Spinal cord (tissue), 10 donors: ENCODE measurements around the gene MEF2A. TPM values are rescaled to one million over a fixed set of nuclear protein-coding genes. Genes with fewer than 3 reads are reported as not detected.

Experiments
- DNase-seq, 6 donors: peaks; one replicate each; pipeline versions ENCODE4 v3.0.0 to v3.0.0-alpha.2; 2013 to 2015; ENCODE audit warnings: low spot score in 6 of 6, low read depth in 4 of 6
- H3K27ac ChIP-seq: one replicate; pipeline ENCODE4 v1.5.1; 2013; ENCODE audit warnings: low read depth, low read length, control low read depth
- H3K27me3 ChIP-seq: one replicate; pipeline ENCODE4 v1.6.1; 2013; ENCODE audit warnings: low read length; ENCODE audit not compliant: control insufficient read depth, insufficient read depth
- H3K36me3 ChIP-seq: one replicate; pipeline ENCODE4 v1.6.1; 2013; ENCODE audit warnings: low read length; ENCODE audit not compliant: control insufficient read depth, insufficient read depth
- H3K4me1 ChIP-seq: one replicate; pipeline ENCODE4 v1.6.1; 2013; ENCODE audit warnings: low read length; ENCODE audit not compliant: control insufficient read depth, insufficient read depth
- H3K4me3 ChIP-seq: one replicate; pipeline ENCODE4 v1.5.1; 2013; ENCODE audit warnings: low read depth, low read length, control low read depth
- H3K9me3 ChIP-seq: one replicate; pipeline ENCODE4 v1.6.1; 2013; ENCODE audit warnings: low read length; ENCODE audit not compliant: control insufficient read depth, insufficient read depth
- WGBS: methylation state at CpG from one replicate; pipeline ENCODE4 v1.1.5; 2013; ENCODE audit warnings: missing lambda C conversion rate; ENCODE audit not compliant: insufficient coverage; 5-methylcytosine and 5-hydroxymethylcytosine counted together
- polyA plus RNA-seq, 2 donors: library from polyadenylated mRNA; unstranded; fragments of 120-200 nt; gene quantifications; one replicate each; pipeline ENCODE4 v1.2.1, GENCODE V29; 2013; ENCODE audit not compliant: insufficient read length in 2 of 2
- small RNA-seq: library from RNA; depleted of rRNA; stranded (forward); fragments of <200 nt; gene quantifications from one replicate; pipeline ENCODE3, GENCODE V24; 2014; ENCODE audit warnings: low replicate concordance
- total RNA-seq, 2 donors: library from RNA; depleted of rRNA in 1 of 2; stranded (reverse); fragments of 120-200 nt in 1 of 2; fragments of >200 nt in 1 of 2; gene quantifications; one replicate each; pipeline versions ENCODE4 v1.2.3 to v1.2.4, GENCODE V29; 2013 to 2014
- donor health status: healthy.

The MEF2A gene
- total and polyA plus RNA-seq, 4 donors, result 28.8 to 53.1 (median 38.7) TPM

- H3K4me1 ChIP-seq, result peaks cover 4% of the 10 kb centered on the region
- no peaks in the 10 kb centered on the region for H3K36me3 ChIP-seq
- H3K4me3 ChIP-seq, result no peak overlapping the region
- no peaks in the 10 kb centered on the region for H3K9me3 ChIP-seq
- peak in 3 of 6 donors; percentile 48 to 84 (median 81) for DNase-seq
- H3K27ac ChIP-seq, result no peak overlapping the region
- WGBS, result no CpG with 5 or more reads among the region's 7 CpGs
- no peaks in the 10 kb centered on the region for H3K27me3 ChIP-seq
Observed at GRCh38 chr15:99755692-99756409, 190.1 kb downstream of the MEF2A start.

GRCh38 chr15:99762288-99762687 is 196.5 kb downstream of the MEF2A start:
- no peak overlapping the region for H3K27ac ChIP-seq
- no CpG with 5 or more reads among the region's 1 CpG for WGBS
- H3K27me3 ChIP-seq, result no peaks in the 10 kb centered on the region
- H3K4me3 ChIP-seq, result no peak overlapping the region
- no peaks in the 10 kb centered on the region for H3K36me3 ChIP-seq
- no peaks in the 10 kb centered on the region for H3K9me3 ChIP-seq
- no peak for DNase-seq
- H3K4me1 ChIP-seq, result no peaks in the 10 kb centered on the region

GRCh38 chr15:99763827-99764226 is 198.0 kb downstream of the MEF2A start:
- Histone ChIP-seq H3K4me3 (no peak overlapping the region), H3K4me1 (no peaks in the 10 kb centered on the region), H3K27me3 (no peaks in the 10 kb centered on the region), H3K27ac (no peak overlapping the region), H3K36me3 (no peaks in the 10 kb centered on the region), H3K9me3 (no peaks in the 10 kb centered on the region)
- DNase-seq, result no peak
- no CpG with 5 or more reads among the region's 2 CpGs for WGBS

GRCh38 chr15:99764522-99764921 is 198.7 kb downstream of the MEF2A start:
- no peaks in the 10 kb centered on the region for H3K4me1 ChIP-seq
- H3K27ac ChIP-seq, result no peak overlapping the region
- no peaks in the 10 kb centered on the region for H3K36me3 ChIP-seq
- H3K9me3 ChIP-seq, result no peaks in the 10 kb centered on the region
- H3K4me3 ChIP-seq, result no peak overlapping the region
- no peaks in the 10 kb centered on the region for H3K27me3 ChIP-seq
- DNase-seq, result no peak
- WGBS, result no CpG with 5 or more reads among the region's 3 CpGs

Small RNAs within 50 kb of the gene (small RNA-seq; reads per million reads assigned to genes)
- gene RF00019, result not detected

Other genes with a start within 250 kb of the MEF2A start
- gene LYSMD4, start 167.5 kb downstream of the MEF2A start, total RNA-seq, result 10 to 100 TPM; 17.7 to 19.2 TPM
- 10 to 100 TPM; 15.3 to 21.4 TPM for gene LYSMD4, start 167.5 kb downstream of the MEF2A start, polyA plus RNA-seq